ENCODE results near the gene RAP1GDS1. TPM values are rescaled to one million over a fixed set of nuclear protein-coding genes. Genes with fewer than 3 reads are reported as not detected.
A peak's percentile ranks its signal among the peaks of the same experiment; 100 is the strongest.

Gene RAP1GDS1
- total and polyA plus RNA-seq, 2 experiments from 2014 or later = 49.2 to 56.7 TPM

- H3K4me3 ChIP-seq = no peak overlapping the region
- H3K9ac ChIP-seq = no peak overlapping the region
- peaks cover 40% of the 10 kb centered on the region for H3F3A ChIP-seq (ENCODE audit: insufficient read depth)
- no peaks in the 10 kb centered on the region for H3K27me3 ChIP-seq (replicated peaks; ENCODE audit: insufficient read depth)
- no peaks in the 10 kb centered on the region for H4K20me1 ChIP-seq (ENCODE audit: insufficient read depth)
- H2AFZ ChIP-seq = no peak overlapping the region
- H3K4me1 ChIP-seq (ENCODE audit: insufficient read depth) = peaks cover 52% of the 10 kb centered on the region
- TF ChIP-seq EZH2phosphoT487 (IDR thresholded peaks at IDR 0.05; ENCODE audit: insufficient read depth, low read depth) (no peak), EZH2 (IDR thresholded peaks at IDR 0.05; ENCODE audit: insufficient read depth, poor library complexity, severe bottlenecking) (no peak)
- no peak overlapping the region for H3K4me2 ChIP-seq (ENCODE audit: unreplicated experiment)
- H3K36me3 ChIP-seq (ENCODE audit: low read depth) = no peaks in the 10 kb centered on the region
- WGBS, 2 experiments (ENCODE audit: low coverage in 1 of 2, low lambda C conversion rate in 2 of 2, missing lambda C conversion rate in 2 of 2) = 69 to 70% methylated on average over 3 of the region's 3 CpGs
- in situ Hi-C loops (cut with MboI) = no loop called here
- DNase-seq = no peak
- H3K9me2 ChIP-seq (ENCODE audit: insufficient read depth) = no peaks in the 10 kb centered on the region
- H3K79me2 ChIP-seq (ENCODE audit: insufficient read depth) = peaks cover 90% of the 10 kb centered on the region
- H3K9me3 ChIP-seq (ENCODE audit: low read depth) = no peaks in the 10 kb centered on the region
- H3K27ac ChIP-seq = peak overlapping the region; percentile 78
These were observed 221.3 kb downstream of the RAP1GDS1 start for GRCh38 chr4:98482503-98482846.

GRCh38 chr4:98482847-98483806, 221.9 kb downstream of the RAP1GDS1 start:
- no peak overlapping the region for H3K4me3 ChIP-seq
- peak overlapping the region; percentile 78 for H3K27ac ChIP-seq
- TF ChIP-seq EZH2 (IDR thresholded peaks at IDR 0.05; ENCODE audit: insufficient read depth, poor library complexity, severe bottlenecking) (no peak), EZH2phosphoT487 (IDR thresholded peaks at IDR 0.05; ENCODE audit: insufficient read depth, low read depth) (no peak)
- peaks cover 40% of the 10 kb centered on the region for H3F3A ChIP-seq (ENCODE audit: insufficient read depth)
- peak; percentile 66 for DNase-seq
- 65 to 72% methylated on average over 10 of the region's 10 CpGs for whole genome bisulfite sequencing, 2 experiments (ENCODE audit: low coverage in 1 of 2, low lambda C conversion rate in 2 of 2, missing lambda C conversion rate in 2 of 2)
- H3K4me2 ChIP-seq (ENCODE audit: unreplicated experiment) = peak overlapping the region; percentile 49
- no peaks in the 10 kb centered on the region for H4K20me1 ChIP-seq (ENCODE audit: insufficient read depth)
- H3K9me2 ChIP-seq (ENCODE audit: insufficient read depth) = no peaks in the 10 kb centered on the region
- in situ Hi-C loops (cut with MboI) = no loop called here
- peaks cover 52% of the 10 kb centered on the region for H3K4me1 ChIP-seq (ENCODE audit: insufficient read depth)
- no peak overlapping the region for H2AFZ ChIP-seq
- no peaks in the 10 kb centered on the region for H3K9me3 ChIP-seq (ENCODE audit: low read depth)
- H3K36me3 ChIP-seq (ENCODE audit: low read depth) = no peaks in the 10 kb centered on the region
- peak overlapping the region; percentile 38 for H3K9ac ChIP-seq
- peaks cover 90% of the 10 kb centered on the region for H3K79me2 ChIP-seq (ENCODE audit: insufficient read depth)
- no peaks in the 10 kb centered on the region for H3K27me3 ChIP-seq (replicated peaks; ENCODE audit: insufficient read depth)

DNA sequence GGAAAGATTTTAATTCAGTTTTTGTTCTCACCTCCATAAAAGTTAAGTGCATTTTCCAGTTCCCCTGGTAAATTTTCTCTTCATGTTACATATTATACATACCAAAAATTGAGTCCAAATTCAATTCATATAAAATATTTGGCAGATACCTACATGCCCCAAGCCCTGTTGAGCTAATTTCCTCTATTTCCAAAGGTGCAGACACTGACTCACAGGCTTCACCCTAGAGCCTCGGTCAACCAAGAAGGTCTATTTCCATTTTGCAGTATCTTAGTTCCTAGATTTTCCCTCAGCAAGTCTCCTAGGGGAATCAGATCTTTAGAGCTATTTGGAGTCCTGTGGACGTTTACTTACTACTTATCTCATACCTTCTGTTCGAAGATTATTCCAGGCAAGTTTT, 222.8 kb downstream of the RAP1GDS1 start:
- in situ Hi-C loops (cut with MboI) = no loop called here
- H3K9ac ChIP-seq = no peak overlapping the region
- H3K4me1 ChIP-seq (ENCODE audit: insufficient read depth) = peaks cover 48% of the 10 kb centered on the region
- H3K79me2 ChIP-seq (ENCODE audit: insufficient read depth) = peaks cover 90% of the 10 kb centered on the region
- no peaks in the 10 kb centered on the region for H3K36me3 ChIP-seq (ENCODE audit: low read depth)
- no peaks in the 10 kb centered on the region for H3K9me2 ChIP-seq (ENCODE audit: insufficient read depth)
- H3K4me2 ChIP-seq (ENCODE audit: unreplicated experiment) = peak overlapping the region; percentile 49
- H3K4me3 ChIP-seq = no peak overlapping the region
- peaks cover 39% of the 10 kb centered on the region for H3F3A ChIP-seq (ENCODE audit: insufficient read depth)
- 69 to 77% methylated on average over 3 of the region's 3 CpGs for WGBS, 2 experiments (ENCODE audit: low coverage in 1 of 2, low lambda C conversion rate in 2 of 2, missing lambda C conversion rate in 2 of 2)
- H3K27me3 ChIP-seq (replicated peaks; ENCODE audit: insufficient read depth) = no peaks in the 10 kb centered on the region
- H3K27ac ChIP-seq = peak overlapping the region; percentile 78
- TF ChIP-seq EZH2 (IDR thresholded peaks at IDR 0.05; ENCODE audit: insufficient read depth, poor library complexity, severe bottlenecking) (no peak), EZH2phosphoT487 (IDR thresholded peaks at IDR 0.05; ENCODE audit: insufficient read depth, low read depth) (no peak)
- H4K20me1 ChIP-seq (ENCODE audit: insufficient read depth) = no peaks in the 10 kb centered on the region
- H2AFZ ChIP-seq = no peak overlapping the region
- H3K9me3 ChIP-seq (ENCODE audit: low read depth) = no peaks in the 10 kb centered on the region
- DNase-seq = peak; percentile 42

GRCh38 chr4:98485816-98486345, 224.7 kb downstream of the RAP1GDS1 start:
- peaks cover 36% of the 10 kb centered on the region for H3F3A ChIP-seq (ENCODE audit: insufficient read depth)
- in situ Hi-C loops (cut with MboI) = no loop called here
- H3K4me1 ChIP-seq (ENCODE audit: insufficient read depth) = peaks cover 41% of the 10 kb centered on the region
- no peak overlapping the region for H3K27ac ChIP-seq
- TF ChIP-seq EZH2phosphoT487 (IDR thresholded peaks at IDR 0.05; ENCODE audit: insufficient read depth, low read depth) = no peak
- TF ChIP-seq EZH2 (IDR thresholded peaks at IDR 0.05; ENCODE audit: insufficient read depth, poor library complexity, severe bottlenecking) = no peak
- H4K20me1 ChIP-seq (ENCODE audit: insufficient read depth) = no peaks in the 10 kb centered on the region
- no peaks in the 10 kb centered on the region for H3K36me3 ChIP-seq (ENCODE audit: low read depth)
- H3K4me2 ChIP-seq (ENCODE audit: unreplicated experiment) = no peak overlapping the region
- no peaks in the 10 kb centered on the region for H3K9me2 ChIP-seq (ENCODE audit: insufficient read depth)
- peaks cover 90% of the 10 kb centered on the region for H3K79me2 ChIP-seq (ENCODE audit: insufficient read depth)
- H3K4me3 ChIP-seq = no peak overlapping the region
- H3K27me3 ChIP-seq (replicated peaks; ENCODE audit: insufficient read depth) = no peaks in the 10 kb centered on the region
- no peak overlapping the region for H2AFZ ChIP-seq
- 96 to 97% methylated on average over 7 of the region's 7 CpGs for WGBS, 2 experiments (ENCODE audit: low coverage in 1 of 2, low lambda C conversion rate in 2 of 2, missing lambda C conversion rate in 2 of 2)
- H3K9ac ChIP-seq = no peak overlapping the region
- H3K9me3 ChIP-seq (ENCODE audit: low read depth) = no peaks in the 10 kb centered on the region
- DNase-seq = no peak
